Nephron (organoid): Measurements from ENCODE around the gene TERB1.

Source experiments
- H3K27ac Mint-ChIP-seq, 3 experiments: 2 replicates each; pipeline ENCODE4 v1.8.0; 2020; ENCODE audit warnings: mixed read lengths in 3 of 3, mild to moderate bottlenecking in 2 of 3, moderate library complexity in 1 of 3
- H3K27me3 Mint-ChIP-seq: 2 replicates; pipeline ENCODE4 v1.8.0; 2021; ENCODE audit warnings: low read depth, mild to moderate bottlenecking, moderate library complexity, mixed read lengths
- H3K36me3 Mint-ChIP-seq: 2 replicates; pipeline ENCODE4 v1.8.0; 2020; ENCODE audit warnings: low read depth, mixed read lengths
- H3K4me1 Mint-ChIP-seq: 2 replicates; pipeline ENCODE4 v1.8.0; 2020; ENCODE audit warnings: mixed read lengths
- H3K4me3 Mint-ChIP-seq, 3 experiments: 2 replicates each; pipeline ENCODE4 v1.8.0; 2020; ENCODE audit warnings: mild to moderate bottlenecking in 3 of 3, mixed read lengths in 3 of 3, moderate library complexity in 2 of 3
- H3K9me3 Mint-ChIP-seq: 2 replicates; pipeline ENCODE4 v1.8.0; 2020; ENCODE audit warnings: mixed read lengths
- CTCF ChIP-seq, 3 experiments: fragments of 200-600 bp; sonication (generic); IDR thresholded peaks; one replicate each; pipeline ENCODE4 v1.5.0; 2021; ENCODE audit warnings: antibody characterized with exemption in 3 of 3; ENCODE audit not compliant: unreplicated experiment in 3 of 3

TERB1 gene

GRCh38 chr16:66847533-66848067 lies 46.2 kb upstream of the TERB1 start:
- Mint-ChIP-seq H3K36me3 (no peaks in the 10 kb centered on the region), H3K9me3 (no peaks in the 10 kb centered on the region), H3K27me3 (peaks cover 75% of the 10 kb centered on the region), H3K4me3 (no peak overlapping the region), H3K27ac (no peak overlapping the region), H3K4me1 (peaks cover 12% of the 10 kb centered on the region)
- no peak for TF ChIP-seq CTCF (IDR thresholded peaks at IDR 0.05; ENCODE audit: unreplicated experiment in 3 of 3)

- H3K4me3 Mint-ChIP-seq, result no peak overlapping the region
Measured at GRCh38 chr16:66846831-66847230, 45.4 kb upstream of the TERB1 start.

GRCh38 chr16:66846266-66846665 lies 44.9 kb upstream of the TERB1 start:
- H3K4me1 Mint-ChIP-seq, result peaks cover 12% of the 10 kb centered on the region
- peaks cover 88% of the 10 kb centered on the region for H3K27me3 Mint-ChIP-seq
- peak overlapping the region; percentile 50 to 63 (median 63) for H3K4me3 Mint-ChIP-seq
- no peak for TF ChIP-seq CTCF (IDR thresholded peaks at IDR 0.05; ENCODE audit: unreplicated experiment in 3 of 3)
- H3K36me3 Mint-ChIP-seq, result no peaks in the 10 kb centered on the region
- H3K27ac Mint-ChIP-seq, result no peak overlapping the region
- H3K9me3 Mint-ChIP-seq, result no peaks in the 10 kb centered on the region

More at GRCh38 chr16:66846831-66847230, 45.4 kb upstream of the TERB1 start:
- peaks cover 12% of the 10 kb centered on the region for H3K4me1 Mint-ChIP-seq
- no peak for TF ChIP-seq CTCF (IDR thresholded peaks at IDR 0.05; ENCODE audit: unreplicated experiment in 3 of 3)
- no peaks in the 10 kb centered on the region for H3K36me3 Mint-ChIP-seq
- H3K27me3 Mint-ChIP-seq, result peaks cover 82% of the 10 kb centered on the region
- no peak overlapping the region for H3K27ac Mint-ChIP-seq
- H3K9me3 Mint-ChIP-seq, result no peaks in the 10 kb centered on the region

- Mint-ChIP-seq H3K9me3 (no peaks in the 10 kb centered on the region), H3K4me3 (peak overlapping the region; percentile 50 to 63 (median 63)), H3K4me1 (peaks cover 12% of the 10 kb centered on the region), H3K36me3 (no peaks in the 10 kb centered on the region), H3K27me3 (peaks cover 86% of the 10 kb centered on the region), H3K27ac (no peak overlapping the region)
- TF ChIP-seq CTCF (IDR thresholded peaks at IDR 0.05; ENCODE audit: unreplicated experiment in 3 of 3), result no peak
Measured at GRCh38 chr16:66845791-66846221, 44.4 kb upstream of the TERB1 start.

GRCh38 chr16:66845080-66845410 lies 43.7 kb upstream of the TERB1 start:
- no peak for TF ChIP-seq CTCF (IDR thresholded peaks at IDR 0.05; ENCODE audit: unreplicated experiment in 3 of 3)
- Mint-ChIP-seq H3K27ac (no peak overlapping the region), H3K4me1 (peaks cover 12% of the 10 kb centered on the region), H3K9me3 (no peaks in the 10 kb centered on the region), H3K27me3 (peaks cover 86% of the 10 kb centered on the region), H3K4me3 (peak overlapping the region; percentile 27 to 54 (median 54)), H3K36me3 (no peaks in the 10 kb centered on the region)

GRCh38 chr16:66844342-66845079 lies 43.1 kb upstream of the TERB1 start, which contains the start of gene CA7:
Gene CA7, plus strand, starts transcription at chr16:66844414. Its CDS starts 74 bp downstream, at chr16:66844488.
- Mint-ChIP-seq H3K36me3 (no peaks in the 10 kb centered on the region), H3K27me3 (peaks cover 88% of the 10 kb centered on the region), H3K4me1 (peaks cover 12% of the 10 kb centered on the region), H3K27ac (no peak within 1 kb of the TSS), H3K4me3 (peak within 1 kb of the TSS; percentile 79 to 81 (median 79)), H3K9me3 (no peaks in the 10 kb centered on the region)
- no peak for TF ChIP-seq CTCF (IDR thresholded peaks at IDR 0.05; ENCODE audit: unreplicated experiment in 3 of 3)
